Ovary (tissue), 3 donors: Measurements from ENCODE around the gene DNAH11.

Experiments used
- CTCF ChIP-seq, 3 donors: fragments of 450-650 bp in 2 of 3; fragments of 200-600 bp in 1 of 3; IDR thresholded peaks; one replicate each; pipeline versions ENCODE4 v1.5.1 to v1.8.0; 2016 to 2022; ENCODE audit warnings: antibody characterized with exemption in 3 of 3, mild to moderate bottlenecking in 1 of 3
- POLR2A ChIP-seq: fragments of 450-650 bp; IDR thresholded peaks from one replicate; pipeline ENCODE4 v1.6.1; 2017; ENCODE audit warnings: antibody characterized with exemption, mild to moderate bottlenecking, moderate library complexity
- donor health status: DM: no; HTN: no; CAD: no.

GRCh38 chr7:21944616-21945453, 402.0 kb downstream of the DNAH11 start:
- peak in 1 of 3 donors; percentile 13 for TF ChIP-seq CTCF (IDR thresholded peaks at IDR 0.05)
- no peak for TF ChIP-seq POLR2A
